Kidney capillary endothelial cell (primary cell): ENCODE measurements around the gene SHOC2.

ENCODE experiments used
- DNase-seq: peaks from one replicate; pipeline ENCODE4 v3.0.0-alpha.2; 2018; ENCODE audit warnings: low spot score

Gene SHOC2

DNA sequence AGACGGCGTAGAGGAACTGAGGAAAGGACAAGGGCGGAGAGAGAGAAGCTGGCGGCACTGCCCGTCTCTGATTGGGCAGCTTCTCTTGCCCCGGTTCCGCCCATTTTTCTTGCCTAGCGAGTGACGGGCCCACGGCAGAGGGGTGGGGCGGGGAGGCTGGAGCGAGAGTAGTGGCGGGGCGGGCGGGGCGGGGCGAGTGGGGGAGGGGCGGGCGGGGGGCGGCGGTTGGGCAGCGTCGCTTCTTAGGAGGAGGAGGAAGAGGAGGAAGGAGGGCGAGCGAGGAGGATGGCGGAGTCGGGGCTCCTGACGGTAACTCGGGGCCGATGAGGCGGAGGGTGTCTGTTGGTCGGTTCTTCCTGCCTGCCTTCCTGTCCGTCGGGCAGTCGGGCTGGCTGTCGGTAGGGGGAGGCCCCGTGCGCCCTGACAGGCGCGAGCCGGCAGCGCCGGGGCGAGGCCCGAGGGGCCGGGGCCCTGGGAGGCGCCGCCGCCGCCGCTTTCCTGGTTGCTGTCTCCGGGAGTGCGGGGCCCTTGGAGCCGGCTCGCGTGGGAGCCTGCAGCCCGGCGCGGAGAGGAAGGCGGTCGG lies at the start of gene SHOC2:
Gene SHOC2, plus strand, starts transcription at position 256 of the 583 bp plus-strand sequence. CDS start 44,755 bp downstream, outside the sequence.
- DNase-seq: peak; percentile 54

DNA sequence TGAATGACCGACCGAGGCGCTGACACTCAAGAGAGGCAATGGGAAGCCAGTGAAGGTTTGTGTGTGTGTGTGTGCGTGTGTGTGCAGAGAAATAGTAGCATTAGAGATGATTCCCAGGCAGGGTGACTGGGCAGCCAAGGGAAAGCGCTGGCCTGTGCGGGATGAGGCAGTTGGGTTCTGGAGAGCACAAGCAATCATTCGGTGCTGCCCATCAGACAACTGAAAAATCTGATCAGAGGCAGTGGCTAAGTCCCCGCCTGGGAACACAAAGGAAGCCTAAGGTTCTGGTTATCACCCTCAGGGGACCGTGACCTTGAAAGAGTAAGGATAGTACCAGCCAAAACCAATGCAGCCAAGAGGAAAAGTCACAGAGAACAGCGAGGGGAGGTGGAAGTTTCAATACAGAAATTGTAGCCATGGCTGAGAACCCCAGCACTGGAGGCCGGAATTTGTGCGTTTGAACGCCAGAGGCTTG lies 48.5 kb upstream of the SHOC2 start:
- DNase-seq: no peak

DNA sequence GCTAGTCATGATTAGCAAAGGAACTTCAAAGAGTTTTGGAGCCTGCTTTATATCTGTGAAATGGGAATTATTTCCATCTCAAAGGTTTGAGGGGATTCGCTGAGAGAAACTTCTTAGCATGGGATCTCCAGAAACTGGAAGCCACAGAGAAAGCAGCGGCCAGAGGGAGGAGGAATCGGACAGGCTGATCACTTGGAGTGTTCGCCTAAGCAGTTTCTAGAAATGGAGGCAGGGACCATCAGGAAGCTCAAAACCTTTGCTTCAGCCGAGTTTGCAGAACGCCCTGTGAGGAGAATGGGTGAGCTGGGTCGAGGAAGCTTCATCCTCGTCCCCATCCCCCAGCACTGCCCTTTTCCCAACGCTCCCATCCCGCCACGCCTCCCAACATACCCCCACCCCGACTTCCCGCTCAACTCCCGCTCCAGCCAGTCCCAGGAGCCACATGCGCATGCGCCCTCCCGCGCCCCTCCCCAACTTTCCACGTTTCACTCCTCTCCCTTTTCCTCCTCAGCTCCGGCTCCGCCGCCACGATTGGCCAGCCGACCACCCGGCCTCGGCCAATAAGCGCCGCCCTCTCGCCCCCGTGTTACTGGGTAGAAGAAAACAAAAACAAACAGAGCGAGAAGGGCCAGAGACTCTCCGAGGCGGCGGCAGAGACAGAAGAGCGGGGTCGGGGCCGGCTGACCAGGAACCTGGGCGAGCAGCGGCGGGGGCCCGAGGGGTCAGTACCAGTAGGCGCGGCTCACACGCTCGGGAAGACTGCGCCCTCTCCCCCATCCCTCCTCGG lies 47.9 kb upstream of the SHOC2 start, which contains the start of gene PDCD4:
Gene PDCD4, plus strand, starts transcription at position 631 of the 787 bp plus-strand sequence. CDS start 4,100 bp downstream, outside the sequence.
- DNase-seq: peak; percentile 94

DNA sequence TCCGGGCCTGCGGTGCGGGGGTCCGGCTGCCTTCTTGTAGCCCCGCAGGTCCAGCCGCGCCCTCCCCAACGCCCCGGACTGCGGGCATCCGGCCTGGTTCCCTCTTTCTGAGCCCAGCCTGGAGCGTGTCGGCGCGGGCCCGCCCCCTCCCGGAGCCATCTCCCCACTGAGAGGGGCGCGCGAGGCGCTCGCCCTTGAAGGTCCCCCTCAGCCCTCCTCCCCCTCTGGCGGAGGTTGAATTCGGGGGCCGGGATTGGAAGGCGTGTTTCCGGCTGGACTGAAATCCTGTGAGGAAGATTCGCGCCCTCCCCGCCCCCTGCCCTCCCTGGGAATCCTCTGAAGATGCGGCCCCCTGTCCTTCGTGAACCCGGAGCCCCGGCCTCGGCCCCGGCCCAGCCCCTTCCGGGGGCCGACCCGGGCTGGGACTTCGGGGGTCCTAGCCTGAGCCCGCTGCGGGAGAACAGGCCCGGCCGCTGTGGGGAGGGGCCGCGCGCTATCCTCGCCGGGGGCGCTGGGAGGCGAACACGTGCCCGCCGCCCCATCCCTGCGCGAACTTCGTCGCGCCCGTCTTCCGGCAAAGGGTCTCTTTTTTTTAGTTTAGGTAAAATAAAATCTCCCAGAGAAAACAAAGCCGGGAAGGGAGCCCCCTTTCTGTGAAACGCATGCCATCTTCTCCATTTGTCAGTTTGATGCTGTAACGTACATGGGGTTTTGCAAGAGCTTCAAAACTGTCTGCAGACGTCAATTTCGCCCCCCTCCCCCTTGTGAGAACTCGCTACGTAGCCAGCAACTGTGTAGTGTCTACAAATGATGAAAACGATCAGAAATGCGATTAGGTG lies 47.0 kb upstream of the SHOC2 start:
- DNase-seq: peak; percentile 40

DNA sequence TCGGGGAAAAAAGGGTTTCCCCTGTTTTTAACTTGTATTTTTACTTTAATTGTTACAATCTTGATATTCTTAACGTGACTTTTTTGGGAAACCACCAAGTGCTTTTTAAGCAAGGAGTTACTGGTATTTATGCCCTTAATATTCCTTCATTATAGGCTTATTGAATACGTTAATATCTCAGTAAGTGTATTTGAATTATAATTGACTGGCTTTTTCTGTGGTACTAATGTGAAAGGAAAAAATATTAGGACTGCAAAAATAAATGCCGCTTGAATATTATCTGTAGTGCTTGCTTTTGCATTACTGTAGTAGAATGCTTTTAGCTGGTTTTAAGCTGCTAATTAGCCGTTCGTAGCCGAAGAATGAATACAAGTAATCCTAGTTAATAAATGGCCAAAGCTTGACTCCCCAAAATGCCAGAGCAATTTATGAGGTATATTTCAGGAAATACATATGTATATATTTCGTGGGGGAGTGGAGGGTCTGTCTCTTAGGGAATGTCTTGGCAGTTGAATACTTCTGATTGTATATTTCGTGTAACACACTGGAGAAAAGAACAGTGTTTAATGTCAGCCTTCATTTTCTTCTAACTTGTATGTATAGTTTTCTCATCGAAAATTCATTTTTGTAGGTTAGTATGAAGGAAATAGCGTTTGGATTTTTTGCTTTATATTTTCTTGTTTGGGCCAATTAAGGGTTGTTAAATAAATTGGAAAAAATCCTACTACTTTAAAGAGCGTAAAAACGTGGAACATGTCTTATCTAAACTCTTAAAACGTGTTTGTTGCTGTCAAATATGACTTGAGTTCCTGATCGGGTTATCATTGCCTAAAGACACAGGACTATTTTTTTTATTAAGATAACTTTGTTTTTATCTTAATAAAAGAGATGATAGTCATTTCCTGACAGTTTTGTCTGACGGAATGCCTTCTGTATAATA lies 46.1 kb upstream of the SHOC2 start:
- peak; percentile 16 for DNase-seq

DNA sequence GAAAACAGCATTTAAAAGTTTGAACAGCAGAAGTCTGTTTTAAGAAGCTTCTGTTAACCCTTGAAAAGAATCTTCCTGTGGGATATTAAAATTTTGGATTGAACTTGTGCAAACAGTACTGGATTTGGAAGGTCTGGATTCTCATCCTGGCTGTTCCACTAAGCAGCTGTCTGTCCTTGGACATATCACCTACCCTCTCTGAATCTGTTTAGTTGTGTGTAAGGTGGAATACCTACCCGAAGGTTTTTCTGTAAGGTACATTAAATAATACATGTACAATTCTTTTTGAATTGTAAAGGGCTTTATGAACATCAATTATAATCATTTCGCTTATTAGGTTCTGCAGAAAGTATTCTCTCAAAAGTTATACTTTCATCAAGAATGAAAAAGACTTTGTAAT lies 45.5 kb upstream of the SHOC2 start:
- no peak for DNase-seq

DNA sequence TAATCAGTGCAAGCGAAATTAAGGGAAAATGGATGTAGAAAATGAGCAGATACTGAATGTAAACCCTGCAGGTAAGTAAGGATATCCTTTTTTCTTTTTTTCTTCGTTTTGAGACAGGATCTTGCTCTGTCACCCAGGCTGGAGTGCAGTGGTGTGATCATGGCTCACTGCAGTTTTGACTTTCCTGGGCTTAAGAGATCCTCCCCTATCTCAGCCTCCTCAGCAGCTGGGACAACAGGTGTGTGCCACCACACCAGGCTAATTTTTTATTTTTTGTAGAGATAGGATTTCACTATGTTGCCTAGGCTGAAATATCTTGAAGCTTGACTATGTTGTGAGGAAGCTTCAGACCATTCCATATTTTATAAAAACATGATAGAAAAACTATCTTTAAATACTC lies 43.4 kb upstream of the SHOC2 start:
- DNase-seq: no peak

DNA sequence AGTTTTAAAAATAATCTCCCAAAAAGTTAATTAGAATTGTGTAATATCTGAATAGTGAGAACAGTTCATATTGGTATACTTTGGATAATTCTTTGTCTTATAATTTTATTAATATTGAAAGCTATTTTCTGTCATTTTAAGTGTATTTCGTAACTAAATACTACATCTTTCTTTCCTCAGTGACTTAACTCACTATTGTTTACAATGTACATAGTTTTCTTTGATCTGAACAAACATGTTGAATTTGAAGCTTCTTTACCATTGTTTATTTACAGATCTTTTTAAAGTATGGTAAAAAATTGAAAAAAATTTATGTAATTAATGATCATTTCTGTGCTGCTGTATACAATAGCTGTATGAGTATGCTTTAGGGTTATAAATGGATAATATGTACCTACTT lies 42.6 kb upstream of the SHOC2 start:
- DNase-seq: no peak

DNA sequence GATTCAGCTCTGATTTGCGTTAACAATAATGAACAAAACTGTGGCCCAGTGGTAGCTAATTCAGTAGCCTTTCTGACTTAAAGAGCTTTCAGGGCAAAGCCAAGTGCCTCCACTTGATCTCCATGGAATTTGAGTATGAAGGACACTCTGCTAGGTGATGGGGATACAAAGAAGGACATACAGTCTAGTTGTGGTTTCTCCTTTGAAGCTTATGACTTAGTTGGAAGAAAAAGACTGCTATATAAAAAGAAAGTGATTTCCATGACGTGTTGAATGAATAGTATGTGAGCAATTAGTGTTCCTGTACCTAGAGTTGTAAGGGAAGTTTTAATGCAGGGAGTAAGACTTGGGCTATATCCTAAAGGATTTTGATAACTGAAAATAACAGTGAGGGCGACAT lies 39.4 kb upstream of the SHOC2 start:
- DNase-seq: no peak

DNA sequence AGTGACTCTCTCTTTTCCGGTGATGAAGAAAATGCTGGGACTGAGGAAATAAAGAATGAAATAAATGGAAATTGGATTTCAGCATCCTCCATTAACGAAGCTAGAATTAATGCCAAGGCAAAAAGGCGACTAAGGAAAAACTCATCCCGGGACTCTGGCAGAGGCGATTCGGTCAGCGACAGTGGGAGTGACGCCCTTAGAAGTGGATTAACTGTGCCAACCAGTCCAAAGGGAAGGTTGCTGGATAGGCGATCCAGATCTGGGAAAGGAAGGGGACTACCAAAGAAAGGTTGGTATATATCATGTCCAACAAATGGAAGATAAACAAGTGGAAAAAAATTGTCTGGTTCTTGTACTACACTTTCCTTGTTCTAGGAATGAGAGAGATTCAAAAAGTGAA lies 38.2 kb upstream of the SHOC2 start:
- no peak for DNase-seq

DNA sequence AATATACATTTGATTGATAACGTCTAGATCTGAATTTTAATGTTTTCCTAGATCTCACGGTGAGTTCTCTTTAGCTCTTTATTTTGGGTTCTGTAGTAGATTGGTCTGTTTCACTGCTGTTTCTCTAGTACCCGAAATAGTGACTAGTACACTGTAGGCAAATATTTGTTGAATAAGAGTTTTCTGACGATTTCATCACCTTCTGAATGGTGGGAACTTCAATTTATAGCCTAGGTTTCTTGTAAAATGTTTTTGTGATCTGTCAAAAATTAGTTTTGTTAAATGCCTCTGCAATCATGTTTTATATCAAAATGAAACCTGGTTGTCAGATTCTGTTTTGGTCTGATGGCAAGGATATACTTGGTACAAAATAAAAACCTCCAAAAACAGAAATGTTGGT lies 37.5 kb upstream of the SHOC2 start:
- no peak for DNase-seq

DNA sequence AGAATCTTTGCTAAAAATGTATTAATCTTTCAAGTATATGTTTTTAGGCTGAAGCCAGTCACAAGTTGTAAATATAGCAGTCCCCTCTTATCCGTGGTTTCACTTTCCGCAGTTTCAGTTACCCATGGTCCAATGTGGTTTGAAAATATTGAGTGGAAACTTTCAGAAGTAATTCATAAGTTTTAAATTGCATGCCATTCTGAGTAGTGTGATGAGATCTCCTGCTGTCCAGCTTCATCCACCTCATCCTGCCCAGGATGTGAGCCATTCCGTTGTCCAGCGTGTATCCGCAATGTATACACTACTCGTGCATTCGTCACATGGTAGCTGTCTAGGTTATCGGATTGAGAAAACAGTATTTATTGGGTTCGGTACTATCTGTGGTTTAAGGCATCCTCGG lies 35.5 kb upstream of the SHOC2 start:
- no peak for DNase-seq

DNA sequence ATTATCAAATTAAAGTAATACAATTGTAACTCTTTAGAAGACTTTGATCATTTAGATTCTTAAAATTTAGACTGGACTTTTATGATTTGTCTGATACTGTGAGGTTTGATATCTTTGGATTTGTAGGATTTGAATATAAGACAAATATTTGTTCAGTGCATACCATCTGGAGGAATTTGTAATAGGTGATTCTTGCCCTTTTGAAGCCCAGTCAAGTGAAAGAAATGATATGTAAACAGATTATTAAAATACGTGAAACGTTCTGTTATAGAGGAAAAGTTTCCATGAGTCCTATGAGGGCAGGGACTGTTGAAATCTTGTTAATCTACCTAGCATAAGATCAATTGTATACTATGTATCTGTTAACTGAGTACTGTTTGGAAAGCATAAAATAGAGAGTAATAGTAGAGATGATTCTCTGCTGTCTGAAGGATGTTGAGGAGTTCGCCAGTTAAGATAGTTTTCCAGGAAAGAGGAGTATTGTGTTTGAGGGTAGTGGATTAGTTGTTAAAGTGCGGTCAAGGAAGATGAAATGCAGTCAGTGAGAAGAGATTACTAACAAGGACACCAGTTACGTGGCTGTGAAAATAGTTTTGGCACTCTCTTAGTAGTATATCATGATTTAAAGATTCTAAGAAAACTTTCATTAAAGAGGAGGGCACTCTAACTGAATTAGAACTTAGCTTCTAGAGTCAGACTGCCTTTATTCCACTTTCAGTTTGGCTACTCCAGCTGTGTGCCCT lies 33.3 kb upstream of the SHOC2 start:
- no peak for DNase-seq

DNA sequence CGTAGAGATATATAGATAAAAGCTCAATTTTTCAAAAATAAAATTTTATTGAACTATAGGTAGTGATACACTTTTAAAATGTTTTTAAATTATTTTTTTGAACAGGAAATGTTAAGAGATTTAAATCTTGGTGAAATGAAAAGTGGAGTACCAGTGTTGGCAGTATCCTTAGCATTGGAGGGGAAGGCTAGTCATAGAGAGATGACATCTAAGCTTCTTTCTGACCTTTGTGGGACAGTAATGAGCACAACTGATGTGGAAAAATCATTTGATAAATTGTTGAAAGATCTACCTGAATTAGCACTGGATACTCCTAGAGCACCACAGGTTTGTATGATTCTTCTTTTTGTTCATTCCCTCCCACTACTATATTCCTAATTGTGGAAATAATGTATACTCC lies 31.8 kb upstream of the SHOC2 start:
- DNase-seq: no peak

DNA sequence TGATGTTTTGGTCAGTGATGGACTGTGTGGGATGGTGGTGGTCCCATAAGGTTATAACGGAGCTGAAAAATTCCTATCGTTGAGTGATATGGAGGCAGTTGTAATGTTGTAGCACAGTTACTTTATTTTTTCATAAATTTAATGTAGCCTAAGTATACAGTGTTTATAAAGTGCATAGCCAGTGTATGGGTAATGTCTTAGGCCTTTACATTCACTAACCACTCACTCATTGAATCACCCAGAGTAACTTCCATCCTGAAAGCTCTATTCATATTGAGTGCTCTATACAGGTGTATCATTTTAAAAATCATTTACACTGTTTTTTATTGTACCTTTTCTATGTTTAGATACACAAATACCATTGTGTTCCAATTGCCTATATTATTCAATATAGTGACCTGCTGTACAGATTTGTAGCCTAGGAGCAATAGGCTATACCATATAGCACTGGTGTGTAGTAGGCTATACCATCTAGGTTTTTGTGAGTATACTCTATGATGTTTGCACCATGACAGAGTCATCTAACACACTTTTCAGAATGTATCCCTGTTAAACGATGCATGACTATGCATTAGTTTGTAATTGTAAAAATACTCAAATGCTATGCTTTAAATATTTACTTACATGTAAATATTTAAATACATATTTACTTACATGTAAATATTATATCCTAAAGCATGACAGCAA lies 26.7 kb upstream of the SHOC2 start:
- DNase-seq: no peak

DNA sequence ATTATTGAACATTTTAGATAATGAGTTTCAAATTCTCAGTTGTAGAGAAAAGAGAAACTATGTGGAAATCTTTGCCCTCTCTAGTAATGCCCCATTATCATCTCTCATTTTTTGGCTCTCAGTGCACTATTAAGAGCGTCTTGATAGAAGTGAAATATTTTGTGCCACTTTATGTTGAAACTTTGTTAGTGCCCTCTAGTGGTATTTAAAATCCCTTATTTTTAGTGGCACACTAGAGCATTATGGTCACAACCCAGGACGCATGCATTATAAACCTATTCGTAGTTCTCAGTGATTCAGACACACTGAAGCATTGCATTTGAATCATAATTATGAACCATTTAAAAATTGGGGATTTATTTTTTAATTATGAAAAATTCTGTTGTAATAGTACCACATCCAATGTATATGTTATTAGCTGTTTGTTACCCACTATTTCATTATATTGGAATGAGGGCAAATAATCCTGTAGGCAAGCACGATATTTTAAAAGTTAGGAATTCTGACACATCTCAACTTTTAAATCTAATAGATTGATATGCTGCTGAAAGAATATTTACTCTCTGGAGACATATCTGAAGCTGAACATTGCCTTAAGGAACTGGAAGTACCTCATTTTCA lies 25.7 kb upstream of the SHOC2 start:
- peak; percentile 59 for DNase-seq

DNA sequence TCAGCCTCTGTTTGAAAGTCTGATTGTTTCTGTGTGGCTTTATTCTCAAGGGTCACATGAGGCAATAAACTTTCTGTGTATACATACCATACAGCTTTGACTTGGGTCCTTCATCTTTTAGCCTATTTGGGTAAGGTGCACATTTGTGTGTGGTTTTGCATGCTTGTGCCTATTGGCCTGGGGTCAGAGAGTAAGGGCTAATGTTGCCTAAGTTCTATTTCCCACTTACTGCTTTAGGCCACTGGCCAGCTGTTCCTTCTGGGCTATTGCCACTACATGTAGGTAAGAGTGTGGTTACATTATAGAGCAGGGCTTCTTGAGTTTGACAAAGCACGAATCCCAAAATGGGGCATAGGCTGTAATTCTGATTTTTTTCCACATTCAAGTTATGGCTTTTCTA lies 22.2 kb upstream of the SHOC2 start:
- DNase-seq: no peak

DNA sequence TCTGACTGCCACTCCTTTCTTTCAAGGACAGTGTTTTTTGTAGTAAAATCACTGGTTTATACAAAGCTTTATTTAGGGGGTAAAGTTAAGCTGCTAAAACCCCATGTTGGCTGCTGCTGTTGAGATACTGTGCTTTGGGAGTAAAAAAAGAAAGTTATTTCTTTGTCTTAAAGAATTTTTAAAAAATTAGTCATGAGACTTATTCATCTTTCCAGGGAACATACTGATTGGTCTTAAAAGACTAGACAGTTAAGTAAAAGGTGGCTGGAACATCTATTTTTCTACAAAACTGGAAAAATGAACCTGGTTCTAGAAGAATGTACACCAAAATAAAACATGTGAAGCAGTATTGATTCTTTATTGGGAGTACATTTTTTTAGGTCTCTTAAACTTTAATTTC lies 21.0 kb upstream of the SHOC2 start:
- DNase-seq: no peak

DNA sequence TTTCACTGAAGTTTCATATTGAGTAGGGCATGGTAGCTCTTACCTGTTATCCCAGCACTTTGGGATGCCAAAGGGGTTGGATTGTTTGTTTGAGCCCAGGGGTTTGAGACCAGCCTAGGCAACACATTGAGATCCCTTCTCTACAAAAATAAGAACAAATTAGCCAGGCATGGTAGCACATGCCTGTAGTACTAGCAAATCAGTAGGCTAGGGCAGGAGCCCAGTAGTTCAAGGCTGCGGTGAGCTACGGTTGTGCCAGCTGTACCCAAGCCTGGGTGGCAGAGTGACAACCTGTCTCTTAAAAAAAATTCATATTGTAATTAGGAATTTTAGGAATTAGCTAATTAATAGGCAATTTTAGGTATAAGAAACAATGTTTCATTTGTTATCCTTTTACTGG lies 18.4 kb upstream of the SHOC2 start:
- DNase-seq: no peak
